GM21360 (cell line): ENCODE measurements around the gene ZNF790.
A peak's percentile ranks its signal among the peaks of the same experiment; 100 is the strongest.

ENCODE experiments used
- ATAC-seq: cut with Tn5 transposase; IDR thresholded peaks from one replicate; pipeline ENCODE4 v1.9.1; 2021; ENCODE audit warnings: mild to moderate bottlenecking, moderate library complexity; ENCODE audit not compliant: unreplicated experiment

ZNF790 gene

GRCh38 chr19:36772311-36773222 is 65.6 kb downstream of the ZNF790 start, which contains the start of gene ZNF850:
TSS of gene ZNF850 (minus strand) at chr19:36772807. CDS start at chr19:36762606, 10,201 bp downstream.
- peak; percentile 78 for ATAC-seq

- no peak for ATAC-seq
Measured at GRCh38 chr19:36771261-36772231, 66.6 kb downstream of the ZNF790 start.
